ENCODE data around the gene EXD2. TPM values are rescaled to one million over a fixed set of nuclear protein-coding genes. Genes with fewer than 3 reads are reported as not detected.

EXD2 gene
- total RNA-seq, 2 experiments from 2014 or later = 3.4 to 4.2 TPM

- Mint-ChIP-seq H3K9me3 (ENCODE audit: insufficient read depth) (no peaks in the 10 kb centered on the region), H3K27me3 (ENCODE audit: low read depth) (no peaks in the 10 kb centered on the region), H3K36me3 (ENCODE audit: low read depth) (peaks cover 2% of the 10 kb centered on the region), H3K27ac (no peak overlapping the region), H3K4me1 (ENCODE audit: low read depth) (no peaks in the 10 kb centered on the region), H3K4me3 (no peak overlapping the region)
- no peak for DNase-seq
- CTCF ChIA-PET = interaction anchor here (1.4 kb wide), 1 partner anchor 108 kb away, joined by 5 read pairs; no protein-coding TSS in a partner anchor
- POLR2A ChIA-PET = no interaction called here
- ATAC-seq = no peak
Measured at GRCh38 chr14:69237584-69237983, 46.3 kb downstream of the EXD2 start.

DNA sequence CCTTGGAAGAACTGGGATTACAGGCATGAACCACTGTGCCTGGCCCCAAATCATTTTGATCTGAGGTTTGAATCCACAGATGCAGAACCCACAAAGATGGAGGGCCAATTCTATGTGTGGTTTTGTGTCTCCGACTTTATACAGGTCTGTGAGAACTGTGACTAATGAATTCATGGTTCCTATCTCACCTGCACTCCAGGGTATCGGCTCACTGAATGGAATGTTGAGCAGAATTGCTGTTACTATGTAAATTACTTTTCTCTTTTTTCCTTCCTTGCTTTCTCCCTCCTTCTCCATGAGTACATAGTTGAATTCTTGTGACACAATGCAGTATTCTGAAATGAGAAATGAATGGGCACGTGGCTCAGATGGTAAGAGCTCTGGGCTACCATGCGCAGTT is 47.6 kb downstream of the EXD2 start:
- ATAC-seq = no peak
- peaks cover 3% of the 10 kb centered on the region for H3K27me3 Mint-ChIP-seq (ENCODE audit: low read depth)
- peaks cover 2% of the 10 kb centered on the region for H3K4me1 Mint-ChIP-seq (ENCODE audit: low read depth)
- no peak for DNase-seq
- H3K4me3 Mint-ChIP-seq = no peak overlapping the region
- H3K36me3 Mint-ChIP-seq (ENCODE audit: low read depth) = peaks cover 2% of the 10 kb centered on the region
- CTCF ChIA-PET = no interaction called here
- POLR2A ChIA-PET = no interaction called here
- no peak overlapping the region for H3K27ac Mint-ChIP-seq
- H3K9me3 Mint-ChIP-seq (ENCODE audit: insufficient read depth) = no peaks in the 10 kb centered on the region

GRCh38 chr14:69240527-69241173 is 49.4 kb downstream of the EXD2 start:
- ChIA-PET CTCF (interaction anchor here (0.8 to 4.7 kb wide), 10 partner anchors 11 to 344 kb away, joined by 3 to 65 read pairs (median 5); partner anchors contain the start of gene CCDC177), POLR2A (no interaction called here)
- peaks cover 2% of the 10 kb centered on the region for H3K36me3 Mint-ChIP-seq (ENCODE audit: low read depth)
- no peaks in the 10 kb centered on the region for H3K9me3 Mint-ChIP-seq (ENCODE audit: insufficient read depth)
- no peak overlapping the region for H3K27ac Mint-ChIP-seq
- peaks cover 2% of the 10 kb centered on the region for H3K4me1 Mint-ChIP-seq (ENCODE audit: low read depth)
- H3K4me3 Mint-ChIP-seq = no peak overlapping the region
- ATAC-seq (no peak), DNase-seq (no peak)
- peaks cover 3% of the 10 kb centered on the region for H3K27me3 Mint-ChIP-seq (ENCODE audit: low read depth)

GRCh38 chr14:69241577-69241976 is 50.3 kb downstream of the EXD2 start:
- no peaks in the 10 kb centered on the region for H3K9me3 Mint-ChIP-seq (ENCODE audit: insufficient read depth)
- ATAC-seq (no peak), DNase-seq (no peak)
- H3K4me3 Mint-ChIP-seq = no peak overlapping the region
- peaks cover 3% of the 10 kb centered on the region for H3K27me3 Mint-ChIP-seq (ENCODE audit: low read depth)
- peaks cover 2% of the 10 kb centered on the region for H3K36me3 Mint-ChIP-seq (ENCODE audit: low read depth)
- H3K4me1 Mint-ChIP-seq (ENCODE audit: low read depth) = peaks cover 2% of the 10 kb centered on the region
- CTCF ChIA-PET = interaction anchor here (0.6 to 4.7 kb wide), 20 partner anchors 12 to 330 kb away, joined by 3 to 65 read pairs (median 5); no protein-coding TSS in a partner anchor
- no peak overlapping the region for H3K27ac Mint-ChIP-seq
- POLR2A ChIA-PET = interaction anchor here (1.1 kb wide), 1 partner anchor 12 kb away, joined by 3 read pairs; no protein-coding TSS in a partner anchor

DNA sequence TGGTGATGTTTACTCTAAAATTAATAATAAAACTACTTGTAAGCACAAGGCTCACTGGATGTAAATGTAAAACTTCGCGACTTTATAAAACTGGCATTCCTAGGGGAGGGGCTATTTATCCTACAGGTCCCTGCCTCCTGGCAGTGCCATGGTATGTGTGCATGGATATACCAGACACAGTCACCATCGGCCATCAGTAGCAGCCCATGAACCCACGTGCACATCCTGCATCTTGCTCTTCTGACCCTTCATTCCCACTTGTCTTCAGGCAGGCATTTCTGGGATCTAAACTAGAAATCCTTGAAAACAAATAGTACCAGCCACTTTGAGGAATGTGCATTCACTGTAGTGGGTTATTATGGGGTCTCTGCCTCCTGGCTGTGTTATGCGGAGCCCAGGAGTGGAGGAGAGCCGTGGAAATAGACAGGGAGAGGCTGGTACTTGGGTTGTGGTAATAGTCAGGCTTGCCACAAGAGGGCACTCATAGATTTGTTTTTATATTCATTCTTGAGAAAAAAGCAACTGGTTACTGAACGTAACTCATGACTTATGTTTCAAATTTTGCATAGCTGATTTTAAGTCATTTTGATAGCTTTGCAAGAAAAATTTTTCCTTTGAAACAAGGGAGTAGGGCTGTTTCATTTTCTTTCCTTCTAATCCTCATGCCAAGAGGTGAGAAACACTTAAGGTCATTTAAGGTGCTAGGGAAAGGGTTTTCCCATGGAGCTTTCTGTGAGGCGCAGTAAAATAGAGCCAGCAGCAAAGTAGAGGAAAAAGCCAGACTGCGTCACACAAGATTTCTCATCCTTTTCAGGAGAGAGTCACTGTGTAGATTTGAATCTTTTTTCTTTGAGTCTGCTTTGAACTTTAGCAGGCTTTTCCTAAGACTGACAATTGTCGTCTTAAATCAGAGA is 51.3 kb downstream of the EXD2 start:
- no peak overlapping the region for H3K4me3 Mint-ChIP-seq
- CTCF ChIA-PET = interaction anchor here (0.6 to 4.7 kb wide), 46 partner anchors 8 to 1447 kb away, joined by 3 to 65 read pairs (median 4); partner anchors contain the start of genes CCDC177, ERH and SLC39A9

DNA sequence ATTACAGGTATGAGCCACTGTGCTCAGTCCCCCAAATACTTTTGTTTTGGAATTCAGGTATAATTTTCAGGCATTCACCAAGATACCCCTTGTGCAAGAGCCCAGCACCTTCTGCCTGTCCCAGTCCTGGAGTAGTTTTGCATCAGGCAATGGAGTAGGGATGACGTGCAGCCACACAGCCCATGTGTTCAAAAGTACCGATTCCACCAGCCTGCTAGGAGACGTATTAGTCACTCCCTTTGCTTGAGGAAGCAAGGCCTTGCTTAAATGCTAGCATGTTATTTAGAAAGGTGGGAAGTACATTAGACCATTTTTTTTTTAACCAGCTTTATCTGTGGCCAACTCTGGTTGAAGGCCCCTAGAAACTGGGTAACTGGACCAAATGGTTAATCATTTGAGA is 53.6 kb downstream of the EXD2 start:
- no peak for DNase-seq
- no peak for ATAC-seq
- Mint-ChIP-seq H3K4me3 (no peak overlapping the region), H3K27ac (no peak overlapping the region), H3K9me3 (ENCODE audit: insufficient read depth) (no peaks in the 10 kb centered on the region), H3K27me3 (ENCODE audit: low read depth) (peaks cover 7% of the 10 kb centered on the region), H3K36me3 (ENCODE audit: low read depth) (no peaks in the 10 kb centered on the region), H3K4me1 (ENCODE audit: low read depth) (peaks cover 2% of the 10 kb centered on the region)
- ChIA-PET CTCF (interaction anchor here (1.0 kb wide), 1 partner anchor 215 kb away, joined by 3 read pairs; no protein-coding TSS in a partner anchor), POLR2A (no interaction called here)

More for the DNA sequence above, 51.3 kb downstream of the EXD2 start:
- Mint-ChIP-seq H3K27ac (no peak overlapping the region), H3K9me3 (ENCODE audit: insufficient read depth) (no peaks in the 10 kb centered on the region), H3K4me1 (ENCODE audit: low read depth) (peaks cover 2% of the 10 kb centered on the region), H3K27me3 (ENCODE audit: low read depth) (peaks cover 5% of the 10 kb centered on the region), H3K36me3 (ENCODE audit: low read depth) (peaks cover 2% of the 10 kb centered on the region)
- peak; percentile 63 for ATAC-seq
- DNase-seq = peak; percentile 71
- POLR2A ChIA-PET = interaction anchor here (1.1 kb wide), 1 partner anchor 13 kb away, joined by 3 read pairs; no protein-coding TSS in a partner anchor

DNA sequence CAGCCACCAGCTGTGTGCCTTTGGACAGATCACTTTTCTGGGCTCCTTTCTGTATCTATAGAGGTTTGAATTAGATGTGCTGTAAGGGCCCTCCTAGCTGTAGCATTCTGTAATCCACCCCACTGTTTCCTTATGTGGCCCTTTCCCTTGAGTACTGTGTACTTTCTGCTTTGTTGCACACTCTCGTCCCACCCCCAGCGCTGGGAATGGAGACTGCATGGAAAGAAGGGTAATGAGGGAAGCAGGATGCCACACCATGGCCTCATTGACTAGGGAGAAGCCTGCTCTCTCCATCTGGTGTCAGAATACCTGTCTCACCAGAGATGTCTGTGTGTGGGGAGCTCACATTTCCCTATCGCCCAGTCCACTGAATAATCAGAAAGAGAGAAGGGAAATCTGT is 55.0 kb downstream of the EXD2 start:
- H3K4me3 Mint-ChIP-seq = no peak overlapping the region
- CTCF ChIA-PET = interaction anchor here (1.1 to 1.4 kb wide), 3 partner anchors 214 to 460 kb away, joined by 3 to 5 read pairs (median 4); no protein-coding TSS in a partner anchor
- no peaks in the 10 kb centered on the region for H3K9me3 Mint-ChIP-seq (ENCODE audit: insufficient read depth)
- ATAC-seq (no peak), DNase-seq (no peak)
- H3K27me3 Mint-ChIP-seq (ENCODE audit: low read depth) = peaks cover 9% of the 10 kb centered on the region
- H3K4me1 Mint-ChIP-seq (ENCODE audit: low read depth) = peaks cover 2% of the 10 kb centered on the region
- no peaks in the 10 kb centered on the region for H3K36me3 Mint-ChIP-seq (ENCODE audit: low read depth)
- POLR2A ChIA-PET = no interaction called here
- H3K27ac Mint-ChIP-seq = no peak overlapping the region

- Mint-ChIP-seq H3K27ac (no peak overlapping the region), H3K27me3 (ENCODE audit: low read depth) (peaks cover 19% of the 10 kb centered on the region), H3K36me3 (ENCODE audit: low read depth) (no peaks in the 10 kb centered on the region), H3K4me1 (ENCODE audit: low read depth) (no peaks in the 10 kb centered on the region), H3K9me3 (ENCODE audit: insufficient read depth) (no peaks in the 10 kb centered on the region), H3K4me3 (no peak overlapping the region)
- no peak for ATAC-seq
- no peak for DNase-seq
- POLR2A ChIA-PET = no interaction called here
- CTCF ChIA-PET = interaction anchor here (1.0 to 3.8 kb wide), 6 partner anchors 15 to 459 kb away, joined by 3 to 16 read pairs (median 4); partner anchors contain the start of gene CCDC177
Measured at GRCh38 chr14:69247676-69248440, 56.6 kb downstream of the EXD2 start.

GRCh38 chr14:69249603-69250002 is 58.3 kb downstream of the EXD2 start:
- Mint-ChIP-seq H3K27ac (no peak overlapping the region), H3K36me3 (ENCODE audit: low read depth) (no peaks in the 10 kb centered on the region), H3K27me3 (ENCODE audit: low read depth) (peaks cover 24% of the 10 kb centered on the region), H3K4me3 (no peak overlapping the region), H3K4me1 (ENCODE audit: low read depth) (no peaks in the 10 kb centered on the region), H3K9me3 (ENCODE audit: insufficient read depth) (no peaks in the 10 kb centered on the region)
- ATAC-seq (no peak), DNase-seq (no peak)
- ChIA-PET POLR2A (no interaction called here), CTCF (interaction anchor here (3.8 kb wide), 1 partner anchor 210 kb away, joined by 16 read pairs; no protein-coding TSS in a partner anchor)

GRCh38 chr14:69252851-69253250 is 61.6 kb downstream of the EXD2 start:
- POLR2A ChIA-PET = no interaction called here
- H3K27ac Mint-ChIP-seq = no peak overlapping the region
- peaks cover 42% of the 10 kb centered on the region for H3K27me3 Mint-ChIP-seq (ENCODE audit: low read depth)
- CTCF ChIA-PET = interaction anchor here (0.9 to 1.0 kb wide), 2 partner anchors 10 to 102 kb away, joined by 3 to 5 read pairs; no protein-coding TSS in a partner anchor
- no peaks in the 10 kb centered on the region for H3K9me3 Mint-ChIP-seq (ENCODE audit: insufficient read depth)
- H3K4me3 Mint-ChIP-seq = no peak overlapping the region
- H3K4me1 Mint-ChIP-seq (ENCODE audit: low read depth) = no peaks in the 10 kb centered on the region
- ATAC-seq (no peak), DNase-seq (no peak)
- no peaks in the 10 kb centered on the region for H3K36me3 Mint-ChIP-seq (ENCODE audit: low read depth)

DNA sequence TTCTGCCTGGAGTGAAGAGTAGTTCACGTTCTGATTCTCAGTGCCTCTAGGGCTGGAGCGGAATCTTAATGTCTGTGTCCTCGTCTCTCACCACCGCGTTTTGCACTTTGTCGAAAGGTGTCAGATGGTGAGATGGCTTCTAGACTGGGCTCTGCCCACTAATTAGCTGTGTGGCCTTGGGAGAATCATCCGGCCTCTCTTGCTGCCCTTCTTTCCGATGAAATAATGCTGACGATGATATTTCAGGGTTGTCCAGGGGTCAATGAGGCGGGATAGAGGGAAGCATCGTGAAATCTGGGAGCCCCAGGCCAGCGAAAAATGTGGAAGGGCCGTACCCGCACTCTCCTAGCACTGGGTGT is 67.8 kb downstream of the EXD2 start:
- DNase-seq (no peak), ATAC-seq (no peak)
- ChIA-PET POLR2A (no interaction called here), CTCF (interaction anchor here (0.6 kb wide), 1 partner anchor 215 kb away, joined by 3 read pairs; no protein-coding TSS in a partner anchor)
- Mint-ChIP-seq H3K4me1 (ENCODE audit: low read depth) (peaks cover 5% of the 10 kb centered on the region), H3K27me3 (ENCODE audit: low read depth) (peaks cover 72% of the 10 kb centered on the region), H3K27ac (no peak overlapping the region), H3K9me3 (ENCODE audit: insufficient read depth) (no peaks in the 10 kb centered on the region), H3K4me3 (no peak overlapping the region), H3K36me3 (ENCODE audit: low read depth) (no peaks in the 10 kb centered on the region)

Data from activated CD8-positive, alpha-beta T cell treated with anti-CD3 and anti-CD28 coated beads, Interleukin-2, amount 10 ng/mL, durations not matched to agents 7 days and 5 days (primary cell).